ENCODE results near the gene ATAD1.
"Not testable (repeated sequence)": the region's sequence is repeated elsewhere in the genome, so short reads cannot be mapped to it uniquely, and the experiment has no call there.

The ATAD1 gene

DNA sequence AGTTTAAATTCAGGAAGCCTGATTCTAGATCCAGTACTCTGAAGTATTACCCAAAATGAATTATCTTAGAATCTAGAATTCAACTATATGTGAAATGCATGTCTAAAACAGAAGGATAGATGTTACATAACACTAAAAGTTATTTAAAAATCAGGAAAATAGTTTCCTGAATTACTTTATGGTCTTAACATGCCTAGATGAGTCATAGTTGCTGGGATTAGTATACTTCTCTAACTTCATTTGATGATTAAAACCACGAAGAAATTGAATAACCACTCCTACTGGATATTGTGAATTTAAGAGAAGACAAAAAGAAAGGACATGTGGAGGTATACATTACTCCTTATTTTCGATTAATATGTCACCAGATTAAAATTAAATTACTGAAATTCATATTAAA is 65.5 kb downstream of the ATAD1 start:
- DNase-seq, result no peak

DNA sequence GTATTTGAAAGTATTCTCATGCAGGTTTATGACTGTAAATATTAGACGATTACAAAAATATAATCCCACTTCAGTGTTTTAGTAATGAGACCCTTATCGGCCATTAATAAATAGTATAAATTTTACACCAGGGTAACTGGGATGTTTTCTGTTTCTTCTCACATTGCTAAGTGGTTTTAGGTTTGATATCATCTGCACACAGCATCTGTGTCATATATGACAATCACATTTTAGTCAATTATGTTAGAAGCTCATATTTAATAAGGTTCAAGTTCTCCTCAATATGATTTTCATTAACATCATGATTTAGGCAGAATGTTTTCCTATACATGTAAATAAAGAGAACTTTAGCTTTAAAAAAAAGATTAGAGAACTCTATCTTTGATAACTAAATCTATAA is 66.8 kb downstream of the ATAD1 start:
- DNase-seq, result no peak

DNA sequence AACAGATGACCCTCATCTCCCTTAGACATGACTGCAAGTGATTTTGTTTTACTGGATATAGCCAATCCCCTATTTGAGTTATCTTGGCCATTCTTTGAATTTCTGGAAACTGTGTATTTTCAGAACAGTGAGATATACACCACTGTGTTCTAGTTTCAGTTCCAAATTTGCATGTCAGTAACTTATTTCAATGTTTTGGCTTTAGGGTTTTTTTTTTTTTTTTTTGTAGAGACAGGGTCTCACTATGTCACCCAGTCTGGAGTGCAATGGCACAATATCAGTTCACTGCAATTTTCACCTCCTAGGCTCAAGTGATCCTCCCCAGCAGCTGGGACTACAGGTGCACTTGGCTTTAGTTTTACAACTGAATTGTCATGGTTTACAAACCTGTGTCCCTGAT is 67.2 kb downstream of the ATAD1 start:
- no peak for DNase-seq

DNA sequence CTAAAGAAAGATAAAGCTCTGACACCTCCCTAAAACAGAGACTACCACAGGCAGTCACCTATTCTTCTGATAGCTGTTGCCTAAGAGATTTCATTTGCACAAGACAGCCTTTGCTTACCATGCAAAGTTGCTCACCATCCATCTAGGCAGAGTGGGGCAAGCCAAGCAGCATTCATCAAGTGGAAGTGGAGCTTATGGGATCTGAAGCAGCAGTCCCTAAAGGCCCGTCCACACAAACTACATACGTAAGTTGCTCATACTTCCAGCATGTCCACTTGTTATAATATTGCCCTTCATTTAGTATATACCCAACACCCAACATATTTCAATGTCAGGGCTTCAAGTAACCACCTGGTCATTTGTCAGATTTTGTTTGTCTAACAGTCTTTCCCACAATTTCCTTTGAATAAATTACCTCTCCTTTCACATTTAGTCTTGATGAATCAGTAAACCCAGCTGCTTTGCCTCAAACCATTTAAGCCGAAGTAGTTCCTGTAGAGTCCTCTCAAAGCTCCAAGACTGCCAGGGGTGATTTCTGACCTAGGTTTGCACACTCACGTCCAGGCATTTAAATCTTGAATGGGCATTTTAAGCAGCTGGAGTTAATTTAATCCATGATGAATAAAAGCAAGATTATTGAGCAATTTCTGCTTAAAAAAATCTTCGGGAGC is 67.9 kb downstream of the ATAD1 start:
- no peak for DNase-seq

DNA sequence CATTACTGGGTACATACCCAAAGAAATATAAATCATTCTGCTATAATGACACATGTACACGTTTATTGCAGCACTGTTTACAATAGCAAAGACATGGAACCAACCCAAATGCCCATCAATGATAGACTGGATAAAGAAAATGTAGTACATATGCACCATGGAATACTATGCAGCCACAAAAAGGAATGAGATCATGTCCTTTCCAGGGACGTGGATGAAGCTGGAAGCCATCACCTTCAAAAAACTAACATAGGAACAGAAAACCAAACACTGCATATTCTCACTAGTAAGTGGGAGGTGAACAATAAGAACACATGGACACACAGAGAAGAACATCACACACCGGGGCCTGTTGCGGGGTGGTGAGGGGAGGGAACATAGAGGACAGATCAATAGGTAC is 69.8 kb downstream of the ATAD1 start:
- not testable (repeated sequence) for DNase-seq

DNA sequence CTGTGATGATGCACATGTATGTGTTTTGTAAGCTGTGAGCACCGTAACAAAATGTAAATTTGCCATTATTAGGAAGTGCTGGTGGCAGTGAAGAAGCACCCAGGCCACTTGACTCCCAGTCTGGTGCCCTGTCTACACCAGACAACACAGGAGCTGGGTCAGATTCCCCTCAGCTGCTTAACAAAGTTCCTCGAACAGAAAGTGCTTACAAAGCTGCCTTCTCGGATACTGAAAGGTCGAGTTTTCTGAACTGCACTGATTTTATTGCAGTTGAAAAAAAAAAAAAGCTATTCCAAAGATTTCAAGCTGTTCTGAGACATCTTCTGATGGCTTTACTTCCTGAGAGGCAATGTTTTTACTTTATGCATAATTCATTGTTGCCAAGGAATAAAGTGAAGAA is 71.1 kb downstream of the ATAD1 start:
- DNase-seq, result no peak

DNA sequence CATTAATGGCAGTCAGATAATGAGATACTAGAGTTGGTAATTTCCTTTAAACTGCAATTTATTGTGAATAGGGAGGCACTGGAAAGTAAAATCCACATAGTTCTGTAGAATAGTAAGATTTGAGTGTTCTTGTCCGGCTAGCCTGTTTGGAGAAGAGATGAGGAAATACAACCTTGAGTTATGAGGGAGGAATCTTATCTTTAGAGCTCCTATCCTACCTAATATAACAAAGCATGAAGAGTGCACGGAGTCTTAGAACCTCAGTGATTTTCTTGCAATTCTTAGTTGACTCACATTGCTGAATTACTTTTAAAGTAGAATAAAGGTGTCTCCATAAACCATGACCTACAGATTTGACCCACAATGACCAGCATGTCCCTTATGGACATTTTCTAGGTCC is 73.4 kb downstream of the ATAD1 start:
- DNase-seq, result no peak

DNA sequence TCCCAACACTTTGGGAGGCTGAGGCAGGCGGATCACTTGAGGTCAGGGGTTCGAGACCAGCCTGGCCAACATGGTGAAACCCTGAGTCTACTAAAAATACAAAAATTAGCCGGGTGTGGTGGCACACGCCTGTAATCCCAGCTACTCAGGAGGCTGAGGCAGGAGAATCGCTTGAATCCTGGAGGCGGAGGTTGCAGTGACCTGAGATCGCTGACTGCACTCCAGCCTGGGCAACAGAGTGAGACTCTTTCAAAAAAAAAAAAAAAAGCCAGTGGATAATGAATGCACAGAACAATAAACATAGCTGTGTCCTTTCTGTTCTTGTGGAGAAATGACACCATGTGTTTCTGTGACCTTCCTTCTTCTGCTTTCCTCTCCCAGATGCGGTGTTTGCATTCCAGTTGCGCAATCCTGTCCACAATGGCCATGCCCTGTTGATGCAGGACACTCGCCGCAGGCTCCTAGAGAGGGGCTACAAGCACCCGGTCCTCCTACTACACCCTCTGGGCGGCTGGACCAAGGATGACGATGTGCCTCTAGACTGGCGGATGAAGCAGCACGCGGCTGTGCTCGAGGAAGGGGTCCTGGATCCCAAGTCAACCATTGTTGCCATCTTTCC is 74.9 kb downstream of the ATAD1 start:
- DNase-seq, result not testable (repeated sequence)

DNA sequence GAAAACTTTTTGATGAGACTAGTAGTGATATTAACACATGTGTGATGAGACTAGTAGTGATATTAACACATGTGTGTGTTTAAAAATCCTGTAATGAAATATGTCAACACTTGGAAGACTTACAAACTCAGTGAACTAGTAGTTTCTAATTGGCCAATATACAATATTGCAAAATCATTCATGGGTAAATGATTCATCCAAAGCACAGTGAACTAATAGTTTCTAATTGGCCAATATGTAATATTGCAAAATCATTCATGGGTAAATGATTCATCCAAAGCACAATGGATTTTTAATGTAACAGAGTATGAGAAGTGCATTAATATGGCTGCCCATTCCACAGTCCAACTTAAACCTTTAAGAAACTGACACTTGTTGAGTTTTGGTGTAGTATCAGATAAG is 77.8 kb downstream of the ATAD1 start:
- no peak for DNase-seq

DNA sequence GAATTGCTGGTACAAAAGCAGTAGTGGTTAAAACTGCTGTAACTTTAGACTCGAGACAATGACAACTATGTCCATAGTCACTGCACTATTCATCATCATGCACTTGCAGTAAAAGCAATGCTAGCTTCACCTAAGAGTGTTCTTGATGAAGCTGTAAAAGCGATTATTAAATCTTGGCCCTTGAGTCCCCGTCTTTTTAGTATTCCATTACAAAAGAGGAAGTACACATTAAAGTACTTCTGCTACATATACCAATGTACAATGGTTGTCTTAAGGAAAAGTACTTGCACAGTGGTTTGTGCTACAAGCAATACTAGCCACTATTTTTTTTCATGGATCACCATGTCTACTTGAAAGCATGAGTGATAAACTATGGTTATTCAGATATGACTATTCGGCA is 78.3 kb downstream of the ATAD1 start:
- DNase-seq, result no peak

DNA sequence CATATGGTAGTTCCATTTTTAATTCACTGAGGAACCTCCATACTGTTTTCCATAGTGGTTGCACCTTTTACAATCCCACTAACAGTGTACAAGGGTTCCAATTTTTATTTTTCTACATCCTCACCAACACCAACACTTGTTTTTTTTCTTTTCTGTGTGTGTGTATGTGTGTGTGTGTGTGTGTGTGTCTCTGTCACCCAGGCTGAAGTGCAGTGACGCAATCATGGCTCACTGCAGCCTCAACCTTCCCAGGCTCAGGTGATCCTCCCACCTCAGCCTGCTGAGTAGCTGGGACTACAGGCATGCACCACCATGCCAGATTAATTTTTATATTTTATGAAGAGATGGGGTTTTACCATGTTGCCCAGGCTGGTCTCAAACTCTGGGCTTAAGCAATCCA is 79.8 kb downstream of the ATAD1 start:
- DNase-seq, result not testable (repeated sequence)

DNA sequence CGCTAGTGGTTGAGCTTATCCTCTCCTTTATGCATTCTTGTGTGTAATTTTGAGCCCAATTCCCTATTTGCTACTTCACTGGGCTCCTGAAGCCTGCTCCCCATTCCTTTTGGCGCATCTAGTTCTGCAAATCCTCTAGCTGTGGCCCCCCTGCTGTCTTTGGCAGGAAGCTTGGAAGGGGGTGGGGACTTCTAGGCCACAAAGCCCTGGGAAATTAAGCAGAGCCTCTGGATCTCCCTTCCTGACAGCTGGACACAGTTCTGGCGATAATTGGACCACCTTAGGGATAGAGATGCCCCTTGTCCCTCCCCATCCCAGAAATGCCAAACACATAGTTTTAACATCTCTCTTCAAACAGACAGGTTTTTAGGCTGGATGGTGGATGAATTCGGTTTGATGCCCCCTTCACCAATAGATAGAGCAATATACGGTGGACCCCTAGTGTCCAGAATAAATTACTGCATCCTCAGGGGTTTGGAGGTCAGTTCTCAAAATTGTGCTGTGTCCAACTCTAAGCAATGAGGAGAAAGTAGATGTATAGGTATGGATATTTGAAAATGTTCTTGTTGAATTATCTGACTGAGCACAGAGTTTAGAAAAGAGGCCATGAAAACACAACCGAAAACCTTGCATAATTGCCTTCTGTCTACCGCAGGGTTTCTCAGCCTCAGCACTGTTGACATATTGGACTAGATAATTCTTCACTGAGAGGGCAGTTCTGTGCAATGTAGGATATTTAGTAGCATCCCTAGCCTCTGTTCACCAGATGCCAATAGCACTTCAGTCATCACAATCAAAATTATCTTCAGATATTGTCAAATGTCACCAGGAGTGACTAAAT is 82.8 kb downstream of the ATAD1 start:
- DNase-seq, result no peak

DNA sequence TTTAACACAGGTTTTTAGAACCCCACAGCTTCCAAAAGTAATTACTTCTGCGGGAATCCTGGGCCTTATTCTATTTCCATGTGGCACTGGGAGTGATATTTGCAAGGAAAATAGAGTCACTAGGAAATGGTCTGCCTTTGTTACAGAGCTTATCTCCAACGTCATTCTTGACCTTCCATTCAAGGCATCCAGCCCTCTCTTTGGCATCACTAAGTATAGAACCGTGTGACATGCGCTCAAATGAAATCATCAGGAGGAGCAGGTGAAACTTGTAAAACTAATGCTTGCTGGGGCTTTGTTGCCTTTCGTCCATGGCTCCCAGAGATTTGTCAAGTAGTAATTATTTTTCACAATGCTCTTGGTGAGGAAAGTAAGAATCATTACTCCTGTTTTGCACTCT is 84.9 kb downstream of the ATAD1 start:
- no peak for DNase-seq

DNA sequence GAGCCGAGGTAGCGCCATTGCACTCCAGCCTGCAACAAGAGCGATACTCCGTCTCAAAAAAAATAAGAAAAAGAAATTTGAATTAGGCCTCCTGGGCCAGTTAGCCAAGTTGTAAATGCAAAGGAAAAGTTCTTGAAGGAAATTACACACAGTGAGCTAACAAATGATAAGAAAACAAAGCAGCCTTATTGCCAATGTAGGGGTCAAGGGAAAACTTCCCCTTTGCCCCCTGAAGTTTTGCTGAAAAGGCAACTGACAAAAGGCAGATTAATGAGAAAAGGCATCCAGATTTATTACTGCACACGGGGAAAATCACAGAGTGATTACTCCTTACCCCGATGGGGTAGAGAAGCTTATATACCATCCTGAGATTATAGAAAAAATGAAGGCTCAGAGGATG is 88.1 kb downstream of the ATAD1 start:
- DNase-seq, result no peak

DNA sequence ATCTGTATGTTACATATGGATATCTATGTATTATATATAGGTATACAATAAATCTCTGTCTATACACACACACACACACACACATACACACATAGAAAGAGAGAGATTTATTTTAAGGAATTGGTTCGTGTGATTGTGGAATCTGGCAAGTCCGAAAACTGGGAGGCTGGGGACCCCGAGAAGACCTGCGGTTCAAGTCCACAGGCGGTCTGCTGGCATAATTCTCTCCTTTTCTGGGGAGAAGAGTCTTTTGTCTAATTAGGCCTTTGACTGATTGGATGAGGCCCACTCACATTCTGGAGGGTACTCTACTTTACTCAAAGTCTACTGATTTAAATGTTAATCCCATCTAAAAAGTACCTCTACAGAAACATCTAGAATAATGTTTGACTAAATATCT is 93.2 kb downstream of the ATAD1 start:
- DNase-seq, result no peak

DNA sequence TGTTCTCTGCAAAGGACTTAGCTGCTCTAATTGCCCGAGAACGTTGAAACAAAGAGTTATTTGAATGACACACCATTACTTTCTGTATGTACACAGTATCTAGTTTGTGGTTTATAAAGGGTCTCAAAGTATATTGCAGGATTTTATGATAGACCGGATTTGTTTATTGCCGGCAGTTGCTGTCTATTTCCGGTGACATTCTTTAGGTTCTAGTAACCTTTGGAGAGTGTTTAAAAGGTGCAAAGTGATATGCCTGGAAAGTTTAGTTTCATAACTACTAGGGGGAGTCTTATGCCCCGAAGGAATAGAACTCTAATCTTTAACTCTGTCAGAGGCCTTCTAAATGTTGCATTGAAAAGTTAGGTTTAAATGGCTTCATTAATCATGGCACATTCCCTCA is 94.5 kb downstream of the ATAD1 start:
- DNase-seq, result no peak

DNA sequence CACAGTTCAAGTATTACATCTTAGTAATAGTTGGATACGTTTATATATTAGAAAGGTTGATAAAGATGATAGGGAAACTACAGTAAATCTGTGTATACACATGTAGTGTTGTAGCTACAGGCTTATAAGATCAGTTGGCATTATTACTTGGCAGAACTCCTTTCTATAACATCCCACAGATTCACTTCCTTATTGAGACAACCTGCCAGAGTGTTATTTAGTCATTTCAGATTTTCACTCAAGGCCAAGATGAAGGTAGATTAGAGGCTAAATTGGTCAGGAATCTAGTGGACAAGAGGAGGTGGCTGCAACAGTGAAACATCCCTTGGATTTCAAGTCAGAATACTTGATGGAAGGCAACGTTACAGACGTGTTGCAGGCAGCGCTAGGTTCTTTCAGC is 95.3 kb downstream of the ATAD1 start:
- no peak for DNase-seq

DNA sequence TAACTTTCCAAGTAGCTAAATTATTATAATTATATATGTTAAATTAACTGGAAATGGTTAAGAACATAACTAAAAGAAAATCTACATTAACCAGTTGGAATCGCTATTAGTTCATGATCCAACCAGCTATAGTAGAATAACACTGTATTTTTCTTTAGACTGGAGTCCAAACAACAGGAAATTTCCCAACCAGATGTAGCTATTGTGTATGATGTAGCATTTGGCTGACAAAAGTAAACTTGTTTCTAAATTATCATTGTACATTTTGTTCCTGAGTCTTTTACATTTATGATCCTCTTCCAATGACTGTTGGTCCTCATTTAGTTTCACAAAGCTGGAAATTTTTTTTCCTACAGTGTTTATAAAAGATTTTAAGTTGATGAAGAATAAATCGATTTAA is 96.2 kb downstream of the ATAD1 start:
- no peak for DNase-seq

DNA sequence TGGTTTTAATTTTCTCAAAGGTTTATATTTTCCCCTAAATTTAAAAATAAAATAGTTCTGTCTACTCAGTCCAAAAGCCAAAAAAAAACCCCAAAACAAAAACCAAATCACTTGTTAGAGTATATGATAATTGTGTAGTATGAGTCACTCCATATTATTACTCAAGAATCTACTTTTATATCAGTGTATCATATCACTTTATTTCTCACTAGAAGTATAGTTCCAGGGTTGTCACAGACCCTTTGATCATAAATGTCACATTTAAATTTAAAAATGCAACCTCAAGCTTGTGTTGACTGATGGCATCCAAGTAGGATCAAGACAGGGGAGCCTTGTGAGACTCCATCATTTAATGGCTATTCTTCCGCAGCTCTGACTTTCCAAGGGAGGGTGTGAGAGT is 97.4 kb downstream of the ATAD1 start:
- DNase-seq, result no peak

DNA sequence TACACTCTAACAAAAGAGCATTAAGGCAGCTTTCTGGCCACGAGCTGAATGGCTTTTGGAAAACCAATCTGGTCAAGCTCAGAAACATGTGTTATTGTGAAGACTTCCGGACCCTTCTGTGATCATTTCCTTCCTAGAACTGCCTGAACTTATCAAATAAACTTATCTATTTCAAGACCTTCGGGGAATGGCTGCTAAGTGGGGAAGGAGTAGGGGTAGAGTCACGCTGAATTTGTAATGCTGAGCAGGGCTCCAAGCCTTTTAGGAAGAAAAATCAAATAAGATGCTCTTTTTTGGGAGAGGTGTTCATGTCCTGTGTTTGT is 101.7 kb downstream of the ATAD1 start:
- DNase-seq, result no peak

DNA sequence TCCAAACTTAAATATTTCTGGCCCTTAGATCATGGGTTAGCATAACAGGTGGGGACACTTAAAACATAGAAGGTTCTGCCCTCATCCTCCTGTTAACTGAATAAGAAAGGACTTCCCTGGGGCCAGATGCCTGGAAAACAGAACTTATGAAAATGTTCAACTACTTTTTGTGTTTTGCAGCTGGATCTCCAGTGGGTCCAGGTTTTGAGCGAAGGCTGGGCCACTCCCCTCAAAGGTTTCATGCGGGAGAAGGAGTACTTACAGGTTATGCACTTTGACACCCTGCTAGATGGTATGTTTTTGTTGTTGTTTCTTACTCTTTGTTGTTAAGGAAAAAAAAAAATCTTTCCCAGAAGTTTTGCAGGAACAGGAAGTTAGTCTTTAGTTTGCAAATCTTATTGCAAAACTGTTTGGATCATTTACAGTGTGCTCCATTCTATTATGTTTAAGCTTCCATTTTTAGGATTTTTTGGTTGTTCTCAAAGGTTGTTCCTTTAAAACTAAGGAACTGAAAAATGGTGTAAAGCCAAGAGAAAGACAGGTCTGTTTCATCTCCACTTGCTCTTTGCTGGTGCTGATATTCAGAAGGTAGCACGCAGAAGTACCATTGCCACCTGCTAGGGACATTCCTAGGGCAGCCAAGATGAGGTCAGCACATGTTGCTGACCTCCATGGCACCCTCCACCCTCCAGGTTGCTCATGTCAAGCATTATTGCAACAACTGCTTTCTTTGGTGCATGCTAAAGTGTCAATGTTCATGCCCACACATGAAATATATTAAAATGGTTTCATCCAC is 102.3 kb downstream of the ATAD1 start:
- no peak for DNase-seq

DNA sequence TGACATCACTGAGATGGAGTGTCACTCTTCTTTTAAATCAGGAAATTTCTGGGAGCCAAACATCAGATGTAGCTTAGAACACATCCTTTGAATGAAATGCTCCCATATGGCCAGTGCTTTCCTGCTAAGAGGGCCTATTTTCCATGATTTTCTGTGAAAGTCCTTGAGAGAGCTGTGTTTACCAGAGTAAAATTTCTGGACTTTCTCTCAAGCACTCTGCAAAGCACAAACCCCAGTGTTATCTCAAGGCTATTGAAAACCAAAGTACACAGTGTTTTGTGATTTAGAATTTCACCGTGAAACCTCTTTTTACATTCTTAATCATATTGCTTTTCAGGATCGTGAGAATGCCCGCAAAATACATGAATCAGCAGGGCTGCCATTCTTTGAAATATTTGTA is 104.3 kb downstream of the ATAD1 start:
- no peak for DNase-seq

DNA sequence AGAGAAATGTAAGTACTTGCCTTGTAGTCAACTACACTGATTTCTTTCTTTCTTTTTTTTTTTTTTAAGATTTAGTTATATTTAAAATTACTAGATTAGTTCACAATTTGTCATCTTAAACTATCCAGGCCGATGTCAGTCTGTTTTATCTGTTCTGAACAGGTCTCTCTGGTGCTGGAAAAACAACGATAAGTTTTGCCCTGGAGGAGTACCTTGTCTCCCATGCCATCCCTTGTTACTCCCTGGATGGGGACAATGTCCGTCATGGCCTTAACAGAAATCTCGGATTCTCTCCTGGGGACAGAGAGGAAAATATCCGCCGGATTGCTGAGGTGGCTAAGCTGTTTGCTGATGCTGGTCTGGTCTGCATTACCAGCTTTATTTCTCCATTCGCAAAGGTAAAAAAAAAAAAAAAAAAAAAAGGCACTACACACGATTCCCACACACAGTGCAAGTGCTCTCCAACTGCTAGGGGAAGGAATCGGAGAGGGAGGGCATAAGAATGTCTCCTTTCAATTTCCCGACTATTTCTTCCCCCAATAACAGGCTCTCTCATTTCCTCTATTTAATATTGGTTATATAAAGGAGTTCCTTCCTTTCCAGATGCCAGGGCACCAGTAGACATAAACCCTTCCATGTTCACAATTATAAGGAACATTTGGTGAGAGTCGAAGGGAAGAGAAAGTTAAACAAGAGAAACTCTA is 105.0 kb downstream of the ATAD1 start:
- DNase-seq, result no peak

Data from NCI-H1417 treated with DMSO at 0.1 percent for 48 hours (cell line).